ENCODE measurements around the gene APCS. TPM values are rescaled to one million over a fixed set of nuclear protein-coding genes. Genes with fewer than 3 reads are reported as not detected.
A peak's percentile ranks its signal among the peaks of the same experiment; 100 is the strongest.

The APCS gene
- total and polyA plus RNA-seq, 5 donors from 2014 or later, result not detected

DNA sequence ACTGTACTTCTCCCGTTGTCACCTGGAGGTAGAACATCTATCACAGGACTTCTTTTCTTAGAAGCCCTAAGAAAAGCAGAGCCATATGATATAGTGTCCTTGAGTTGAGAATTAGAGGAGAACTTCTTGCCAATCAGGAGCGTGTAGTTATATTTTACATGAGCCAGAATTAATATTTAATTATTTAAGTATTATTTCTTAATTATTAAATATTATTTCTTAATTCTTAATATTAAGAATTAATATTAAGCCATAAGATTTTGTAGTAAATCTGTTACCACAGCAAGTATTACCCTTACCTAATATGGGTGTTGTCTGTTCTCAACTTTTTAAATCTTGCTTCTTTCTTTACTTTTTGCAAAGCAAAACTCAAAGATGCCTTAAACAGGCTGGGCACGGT is 10.2 kb upstream of the APCS start:
- Histone ChIP-seq H3K27ac (ENCODE audit: insufficient read depth, low read length, poor library complexity, severe bottlenecking) (no peak overlapping the region), H3K4me3 (ENCODE audit: low read depth, low read length) (no peak overlapping the region), H3K36me3 (ENCODE audit: control insufficient read depth, insufficient read depth, low read length) (no peaks in the 10 kb centered on the region), H3K4me1 (ENCODE audit: control insufficient read depth, insufficient read depth, low read length, poor library complexity, severe bottlenecking) (no peaks in the 10 kb centered on the region), H3K27me3 (ENCODE audit: control insufficient read depth, insufficient read depth, low read length) (no peaks in the 10 kb centered on the region), H3K9me3 (ENCODE audit: control insufficient read depth in 2 of 2, low read length in 2 of 2) (no peaks in the 10 kb centered on the region)
- no peak overlapping the region for H3K4me3 Mint-ChIP-seq
- no peaks in the 10 kb centered on the region for H3K36me3 Mint-ChIP-seq
- peak overlapping the region in 1 of 3 donors; percentile 39 for H3K27ac Mint-ChIP-seq
- peaks cover 5% of the 10 kb centered on the region for H3K27me3 Mint-ChIP-seq
- H3K9me3 Mint-ChIP-seq, result peaks cover 0 to 5% (median 1%) of the 10 kb centered on the region in 7 donors
- ATAC-seq (ENCODE audit: low read depth in 2 of 2), result no peak
- no peak for DNase-seq
- H3K4me1 Mint-ChIP-seq, result no peaks in the 10 kb centered on the region

DNA sequence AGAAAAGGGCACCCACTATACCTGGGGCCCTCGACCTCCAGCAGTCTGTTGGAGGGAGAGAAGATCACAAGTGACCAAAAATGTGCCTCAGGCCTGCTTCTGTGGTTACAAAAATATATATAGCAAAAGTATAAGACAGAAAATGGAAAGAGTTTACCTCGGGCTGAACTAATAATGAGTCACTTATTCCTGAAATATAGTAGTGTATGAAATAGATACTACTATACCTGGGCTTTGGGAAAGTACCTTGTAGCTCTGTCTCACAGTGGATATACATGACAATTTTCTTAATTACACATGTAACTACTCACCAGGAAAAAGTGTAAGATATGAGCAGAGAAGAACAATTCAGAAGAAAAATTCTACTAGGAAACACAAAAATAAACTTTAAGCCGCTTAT is 7.3 kb upstream of the APCS start:
- Mint-ChIP-seq H3K4me3 (no peak overlapping the region), H3K27ac (no peak overlapping the region)

DNA sequence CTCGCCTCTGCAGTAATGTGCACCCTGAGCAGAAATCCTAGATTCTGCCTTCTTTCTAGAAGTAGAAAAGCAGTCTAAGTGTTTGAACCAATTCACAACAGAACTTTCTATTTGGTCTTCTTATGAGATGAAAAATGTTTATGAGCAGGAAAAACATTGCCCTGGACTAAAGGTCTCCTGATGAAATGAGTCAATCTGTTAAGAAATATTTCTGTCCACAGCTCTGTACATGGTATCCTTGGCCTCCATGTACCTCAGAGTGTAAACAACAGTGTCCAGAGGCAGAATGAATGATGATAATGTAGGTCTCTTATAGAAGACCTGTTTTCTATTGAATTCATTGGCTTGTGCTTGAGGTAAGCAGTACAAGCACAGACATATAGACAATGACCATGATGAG is 6.2 kb upstream of the APCS start:
- Mint-ChIP-seq H3K9me3 (peaks cover 0 to 3% (median 0%) of the 10 kb centered on the region in 7 donors), H3K4me3 (no peak overlapping the region), H3K36me3 (no peaks in the 10 kb centered on the region), H3K27ac (no peak overlapping the region), H3K4me1 (no peaks in the 10 kb centered on the region), H3K27me3 (peaks cover 9% of the 10 kb centered on the region)
- H3K27ac ChIP-seq (ENCODE audit: insufficient read depth, low read length, poor library complexity, severe bottlenecking), result no peak overlapping the region
- no peak for DNase-seq
- no peaks in the 10 kb centered on the region for H3K9me3 ChIP-seq (ENCODE audit: control insufficient read depth in 2 of 2, low read length in 2 of 2)
- H3K4me3 ChIP-seq (ENCODE audit: low read depth, low read length), result no peak overlapping the region
- H3K27me3 ChIP-seq (ENCODE audit: control insufficient read depth, insufficient read depth, low read length), result no peaks in the 10 kb centered on the region
- H3K4me1 ChIP-seq (ENCODE audit: control insufficient read depth, insufficient read depth, low read length, poor library complexity, severe bottlenecking), result no peaks in the 10 kb centered on the region
- no peak for ATAC-seq (ENCODE audit: low read depth in 2 of 2)
- H3K36me3 ChIP-seq (ENCODE audit: control insufficient read depth, insufficient read depth, low read length), result no peaks in the 10 kb centered on the region

More for the DNA sequence above, 7.3 kb upstream of the APCS start:
- peaks cover 0 to 5% (median 0%) of the 10 kb centered on the region in 7 donors for H3K9me3 Mint-ChIP-seq
- DNase-seq, result no peak
- no peaks in the 10 kb centered on the region for H3K36me3 Mint-ChIP-seq
- no peaks in the 10 kb centered on the region for H3K4me1 Mint-ChIP-seq
- Histone ChIP-seq H3K4me1 (ENCODE audit: control insufficient read depth, insufficient read depth, low read length, poor library complexity, severe bottlenecking) (no peaks in the 10 kb centered on the region), H3K9me3 (ENCODE audit: control insufficient read depth in 2 of 2, low read length in 2 of 2) (no peaks in the 10 kb centered on the region), H3K4me3 (ENCODE audit: low read depth, low read length) (no peak overlapping the region), H3K27ac (ENCODE audit: insufficient read depth, low read length, poor library complexity, severe bottlenecking) (no peak overlapping the region), H3K36me3 (ENCODE audit: control insufficient read depth, insufficient read depth, low read length) (no peaks in the 10 kb centered on the region), H3K27me3 (ENCODE audit: control insufficient read depth, insufficient read depth, low read length) (no peaks in the 10 kb centered on the region)
- peaks cover 9% of the 10 kb centered on the region for H3K27me3 Mint-ChIP-seq
- no peak for ATAC-seq (ENCODE audit: low read depth in 2 of 2)

DNA sequence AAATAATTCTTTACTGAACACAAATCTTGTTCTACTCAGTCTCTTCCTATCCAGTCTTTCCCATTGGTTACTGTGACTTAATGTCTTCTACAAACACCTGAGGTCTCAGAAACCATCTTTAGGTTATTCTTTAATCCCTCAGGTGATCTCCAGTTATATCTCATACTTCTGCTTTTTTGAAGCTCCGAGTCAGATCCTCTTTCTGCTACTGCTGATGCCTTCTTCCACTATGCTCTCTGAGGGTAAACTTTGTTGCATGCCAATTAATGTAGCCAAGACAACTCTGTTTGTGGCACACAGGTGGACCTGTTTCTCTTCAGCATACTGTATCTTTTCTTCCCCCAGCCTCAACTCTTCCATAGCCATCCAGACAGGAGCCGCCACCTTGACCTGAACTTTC is 3.1 kb upstream of the APCS start:
- Mint-ChIP-seq H3K4me3 (no peak overlapping the region), H3K27ac (no peak overlapping the region), H3K9me3 (peaks cover 0 to 4% (median 0%) of the 10 kb centered on the region in 7 donors), H3K36me3 (no peaks in the 10 kb centered on the region), H3K27me3 (peaks cover 4% of the 10 kb centered on the region), H3K4me1 (no peaks in the 10 kb centered on the region)
- ATAC-seq (ENCODE audit: low read depth in 2 of 2), result no peak
- H3K9me3 ChIP-seq (ENCODE audit: control insufficient read depth in 2 of 2, low read length in 2 of 2), result no peaks in the 10 kb centered on the region
- no peak overlapping the region for H3K27ac ChIP-seq (ENCODE audit: insufficient read depth, low read length, poor library complexity, severe bottlenecking)
- H3K4me1 ChIP-seq (ENCODE audit: control insufficient read depth, insufficient read depth, low read length, poor library complexity, severe bottlenecking), result no peaks in the 10 kb centered on the region
- H3K4me3 ChIP-seq (ENCODE audit: low read depth, low read length), result no peak overlapping the region
- DNase-seq, result no peak
- H3K36me3 ChIP-seq (ENCODE audit: control insufficient read depth, insufficient read depth, low read length), result no peaks in the 10 kb centered on the region
- H3K27me3 ChIP-seq (ENCODE audit: control insufficient read depth, insufficient read depth, low read length), result no peaks in the 10 kb centered on the region

DNA sequence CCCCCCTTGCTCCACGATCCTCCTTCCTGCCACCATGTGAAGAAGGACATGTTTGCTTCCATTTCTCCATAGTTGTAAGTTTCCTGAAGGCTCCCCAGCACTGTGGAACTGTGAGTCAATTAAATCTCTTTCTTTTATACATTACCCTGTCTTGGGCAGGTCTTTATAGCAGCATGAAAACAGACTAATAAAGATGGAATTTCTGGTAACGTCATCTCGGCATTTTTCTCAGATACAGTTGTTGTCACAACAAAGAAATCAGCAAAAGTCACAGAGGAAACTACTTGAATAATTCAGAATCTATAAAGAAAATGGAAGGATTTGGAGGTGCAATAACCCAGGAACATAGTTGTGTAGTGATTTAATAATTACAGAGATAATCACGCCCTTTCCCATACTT is 4.4 kb downstream of the APCS start:
- H3K4me3 ChIP-seq (ENCODE audit: low read depth, low read length), result no peak overlapping the region
- ATAC-seq (ENCODE audit: low read depth in 2 of 2) (no peak), DNase-seq (no peak)
- no peaks in the 10 kb centered on the region for H3K9me3 ChIP-seq (ENCODE audit: control insufficient read depth in 2 of 2, low read length in 2 of 2)
- no peak overlapping the region for H3K27ac Mint-ChIP-seq
- peaks cover 0 to 8% (median 0%) of the 10 kb centered on the region in 7 donors for H3K9me3 Mint-ChIP-seq
- H3K4me3 Mint-ChIP-seq, result no peak overlapping the region
- no peak overlapping the region for H3K27ac ChIP-seq (ENCODE audit: insufficient read depth, low read length, poor library complexity, severe bottlenecking)
- no peaks in the 10 kb centered on the region for H3K36me3 Mint-ChIP-seq
- no peaks in the 10 kb centered on the region for H3K4me1 ChIP-seq (ENCODE audit: control insufficient read depth, insufficient read depth, low read length, poor library complexity, severe bottlenecking)
- no peaks in the 10 kb centered on the region for H3K4me1 Mint-ChIP-seq
- H3K36me3 ChIP-seq (ENCODE audit: control insufficient read depth, insufficient read depth, low read length), result no peaks in the 10 kb centered on the region
- peaks cover 2% of the 10 kb centered on the region for H3K27me3 ChIP-seq (ENCODE audit: control insufficient read depth, insufficient read depth, low read length)
- peaks cover 4% of the 10 kb centered on the region for H3K27me3 Mint-ChIP-seq

DNA sequence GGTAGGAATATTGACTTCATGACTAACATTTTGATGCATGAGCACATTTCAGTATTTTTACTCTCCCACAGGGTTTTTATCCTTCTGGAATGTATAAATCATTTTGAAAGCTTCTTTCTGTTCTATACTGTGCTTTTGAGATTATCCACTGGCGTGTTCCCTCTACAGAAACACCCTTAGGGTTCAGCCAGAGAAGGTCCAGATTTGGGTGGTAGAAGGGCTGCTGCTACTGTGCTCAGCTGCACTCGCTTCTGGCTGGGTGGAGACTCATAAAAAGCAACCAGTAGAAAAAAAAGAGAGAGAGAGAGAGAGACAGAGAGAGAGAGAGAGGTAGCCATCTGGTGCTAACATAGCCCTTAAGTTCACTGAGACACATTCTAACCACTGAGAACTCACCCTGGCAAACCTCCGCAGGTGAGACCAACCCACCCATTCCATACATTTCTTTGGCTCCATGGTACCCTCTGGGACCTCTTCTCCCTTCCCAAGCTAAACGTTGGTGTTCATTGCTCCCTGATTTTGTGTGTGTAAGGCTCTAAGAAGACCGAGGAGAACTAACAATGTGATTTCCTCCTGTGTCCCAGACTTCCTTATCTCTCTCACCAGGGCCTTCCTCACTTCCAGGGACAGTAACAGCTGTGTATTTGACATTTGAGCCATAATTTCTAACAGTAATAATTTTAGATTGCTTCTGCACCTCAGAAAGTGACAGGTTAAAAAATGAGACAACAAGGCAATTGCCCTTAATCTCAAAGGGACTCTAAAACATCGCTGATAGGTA is 7.2 kb downstream of the APCS start:
- Mint-ChIP-seq H3K4me3 (no peak overlapping the region), H3K4me1 (no peaks in the 10 kb centered on the region), H3K9me3 (peaks cover 0 to 8% (median 0%) of the 10 kb centered on the region in 7 donors), H3K36me3 (no peaks in the 10 kb centered on the region), H3K27ac (no peak overlapping the region), H3K27me3 (peaks cover 4% of the 10 kb centered on the region)
- ATAC-seq (ENCODE audit: low read depth in 2 of 2) (no peak), DNase-seq (no peak)
- H3K27ac ChIP-seq (ENCODE audit: insufficient read depth, low read length, poor library complexity, severe bottlenecking), result no peak overlapping the region
- no peaks in the 10 kb centered on the region for H3K4me1 ChIP-seq (ENCODE audit: control insufficient read depth, insufficient read depth, low read length, poor library complexity, severe bottlenecking)
- no peaks in the 10 kb centered on the region for H3K36me3 ChIP-seq (ENCODE audit: control insufficient read depth, insufficient read depth, low read length)
- H3K9me3 ChIP-seq (ENCODE audit: control insufficient read depth in 2 of 2, low read length in 2 of 2), result no peaks in the 10 kb centered on the region
- H3K4me3 ChIP-seq (ENCODE audit: low read depth, low read length), result no peak overlapping the region
- peaks cover 2% of the 10 kb centered on the region for H3K27me3 ChIP-seq (ENCODE audit: control insufficient read depth, insufficient read depth, low read length)

DNA sequence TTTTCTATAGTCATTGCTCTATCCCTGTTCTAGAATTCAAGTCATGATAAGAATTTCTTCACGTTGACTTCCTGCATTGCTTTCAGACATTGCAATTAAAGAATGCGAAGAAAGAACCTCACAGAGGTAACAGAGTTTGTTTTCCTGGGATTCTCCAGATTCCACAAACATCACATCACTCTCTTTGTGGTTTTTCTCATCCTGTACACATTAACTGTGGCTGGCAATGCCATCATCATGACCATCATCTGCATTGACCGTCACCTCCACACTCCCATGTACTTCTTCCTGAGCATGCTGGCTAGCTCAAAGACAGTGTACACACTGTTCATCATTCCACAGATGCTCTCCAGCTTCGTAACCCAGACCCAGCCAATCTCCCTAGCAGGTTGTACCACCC is 10.6 kb downstream of the APCS start:
- DNase-seq (no peak), ATAC-seq (ENCODE audit: low read depth in 2 of 2) (no peak)
- no peaks in the 10 kb centered on the region for H3K9me3 ChIP-seq (ENCODE audit: control insufficient read depth in 2 of 2, low read length in 2 of 2)
- Mint-ChIP-seq H3K9me3 (peaks cover 0 to 5% (median 0%) of the 10 kb centered on the region in 7 donors), H3K27ac (no peak overlapping the region), H3K4me3 (no peak overlapping the region), H3K36me3 (no peaks in the 10 kb centered on the region), H3K4me1 (no peaks in the 10 kb centered on the region), H3K27me3 (peaks cover 4% of the 10 kb centered on the region)
- no peak overlapping the region for H3K27ac ChIP-seq (ENCODE audit: insufficient read depth, low read length, poor library complexity, severe bottlenecking)
- no peaks in the 10 kb centered on the region for H3K36me3 ChIP-seq (ENCODE audit: control insufficient read depth, insufficient read depth, low read length)
- H3K4me3 ChIP-seq (ENCODE audit: low read depth, low read length), result no peak overlapping the region
- no peaks in the 10 kb centered on the region for H3K4me1 ChIP-seq (ENCODE audit: control insufficient read depth, insufficient read depth, low read length, poor library complexity, severe bottlenecking)
- peaks cover 4% of the 10 kb centered on the region for H3K27me3 ChIP-seq (ENCODE audit: control insufficient read depth, insufficient read depth, low read length)

DNA sequence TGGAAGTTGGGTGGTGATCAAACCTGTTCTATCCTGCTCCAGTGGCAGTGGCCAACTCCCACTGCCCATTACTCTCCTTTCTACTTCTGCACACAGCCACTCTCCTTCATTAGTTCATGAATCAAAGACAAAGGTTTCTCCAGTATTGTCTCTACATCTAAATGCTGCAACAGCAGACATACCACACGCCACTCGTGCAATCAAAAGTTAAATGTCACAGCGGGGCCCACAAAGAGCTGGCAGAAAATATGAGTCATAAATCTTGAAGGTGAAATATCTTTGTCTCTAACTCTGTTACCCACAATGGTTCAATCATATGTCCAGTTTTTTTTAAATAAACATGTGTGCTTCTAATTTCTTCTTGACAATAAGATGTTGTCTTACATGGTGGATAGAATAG is 13.3 kb downstream of the APCS start:
- Histone ChIP-seq H3K4me3 (ENCODE audit: low read depth, low read length) (no peak overlapping the region), H3K36me3 (ENCODE audit: control insufficient read depth, insufficient read depth, low read length) (no peaks in the 10 kb centered on the region), H3K4me1 (ENCODE audit: control insufficient read depth, insufficient read depth, low read length, poor library complexity, severe bottlenecking) (no peaks in the 10 kb centered on the region), H3K27me3 (ENCODE audit: control insufficient read depth, insufficient read depth, low read length) (peaks cover 4% of the 10 kb centered on the region), H3K27ac (ENCODE audit: insufficient read depth, low read length, poor library complexity, severe bottlenecking) (no peak overlapping the region), H3K9me3 (ENCODE audit: control insufficient read depth in 2 of 2, low read length in 2 of 2) (no peaks in the 10 kb centered on the region)
- H3K4me3 Mint-ChIP-seq, result no peak overlapping the region
- peaks cover 0 to 5% (median 1%) of the 10 kb centered on the region in 7 donors for H3K9me3 Mint-ChIP-seq
- H3K27ac Mint-ChIP-seq, result no peak overlapping the region
- H3K36me3 Mint-ChIP-seq, result no peaks in the 10 kb centered on the region
- DNase-seq (no peak), ATAC-seq (ENCODE audit: low read depth in 2 of 2) (no peak)
- no peaks in the 10 kb centered on the region for H3K27me3 Mint-ChIP-seq
- H3K4me1 Mint-ChIP-seq, result no peaks in the 10 kb centered on the region

Data from CD4-positive, CD25-positive, alpha-beta regulatory T cell (primary cell).